Camera-type eye (tissue), 1 donor: Measurements from ENCODE around the gene RIF1. TPM values are rescaled to one million over a fixed set of nuclear protein-coding genes. Genes with fewer than 3 reads are reported as not detected.

Source experiments
- total RNA-seq: library from RNA; depleted of rRNA; stranded (reverse); fragments of >200 nt; gene quantifications from one replicate; pipeline ENCODE4 v1.2.3, GENCODE V29; 2014

Gene RIF1, protein sequence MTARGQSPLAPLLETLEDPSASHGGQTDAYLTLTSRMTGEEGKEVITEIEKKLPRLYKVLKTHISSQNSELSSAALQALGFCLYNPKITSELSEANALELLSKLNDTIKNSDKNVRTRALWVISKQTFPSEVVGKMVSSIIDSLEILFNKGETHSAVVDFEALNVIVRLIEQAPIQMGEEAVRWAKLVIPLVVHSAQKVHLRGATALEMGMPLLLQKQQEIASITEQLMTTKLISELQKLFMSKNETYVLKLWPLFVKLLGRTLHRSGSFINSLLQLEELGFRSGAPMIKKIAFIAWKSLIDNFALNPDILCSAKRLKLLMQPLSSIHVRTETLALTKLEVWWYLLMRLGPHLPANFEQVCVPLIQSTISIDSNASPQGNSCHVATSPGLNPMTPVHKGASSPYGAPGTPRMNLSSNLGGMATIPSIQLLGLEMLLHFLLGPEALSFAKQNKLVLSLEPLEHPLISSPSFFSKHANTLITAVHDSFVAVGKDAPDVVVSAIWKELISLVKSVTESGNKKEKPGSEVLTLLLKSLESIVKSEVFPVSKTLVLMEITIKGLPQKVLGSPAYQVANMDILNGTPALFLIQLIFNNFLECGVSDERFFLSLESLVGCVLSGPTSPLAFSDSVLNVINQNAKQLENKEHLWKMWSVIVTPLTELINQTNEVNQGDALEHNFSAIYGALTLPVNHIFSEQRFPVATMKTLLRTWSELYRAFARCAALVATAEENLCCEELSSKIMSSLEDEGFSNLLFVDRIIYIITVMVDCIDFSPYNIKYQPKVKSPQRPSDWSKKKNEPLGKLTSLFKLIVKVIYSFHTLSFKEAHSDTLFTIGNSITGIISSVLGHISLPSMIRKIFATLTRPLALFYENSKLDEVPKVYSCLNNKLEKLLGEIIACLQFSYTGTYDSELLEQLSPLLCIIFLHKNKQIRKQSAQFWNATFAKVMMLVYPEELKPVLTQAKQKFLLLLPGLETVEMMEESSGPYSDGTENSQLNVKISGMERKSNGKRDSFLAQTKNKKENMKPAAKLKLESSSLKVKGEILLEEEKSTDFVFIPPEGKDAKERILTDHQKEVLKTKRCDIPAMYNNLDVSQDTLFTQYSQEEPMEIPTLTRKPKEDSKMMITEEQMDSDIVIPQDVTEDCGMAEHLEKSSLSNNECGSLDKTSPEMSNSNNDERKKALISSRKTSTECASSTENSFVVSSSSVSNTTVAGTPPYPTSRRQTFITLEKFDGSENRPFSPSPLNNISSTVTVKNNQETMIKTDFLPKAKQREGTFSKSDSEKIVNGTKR (N-terminal part only)
- total RNA-seq = 98.9 TPM

DNA sequence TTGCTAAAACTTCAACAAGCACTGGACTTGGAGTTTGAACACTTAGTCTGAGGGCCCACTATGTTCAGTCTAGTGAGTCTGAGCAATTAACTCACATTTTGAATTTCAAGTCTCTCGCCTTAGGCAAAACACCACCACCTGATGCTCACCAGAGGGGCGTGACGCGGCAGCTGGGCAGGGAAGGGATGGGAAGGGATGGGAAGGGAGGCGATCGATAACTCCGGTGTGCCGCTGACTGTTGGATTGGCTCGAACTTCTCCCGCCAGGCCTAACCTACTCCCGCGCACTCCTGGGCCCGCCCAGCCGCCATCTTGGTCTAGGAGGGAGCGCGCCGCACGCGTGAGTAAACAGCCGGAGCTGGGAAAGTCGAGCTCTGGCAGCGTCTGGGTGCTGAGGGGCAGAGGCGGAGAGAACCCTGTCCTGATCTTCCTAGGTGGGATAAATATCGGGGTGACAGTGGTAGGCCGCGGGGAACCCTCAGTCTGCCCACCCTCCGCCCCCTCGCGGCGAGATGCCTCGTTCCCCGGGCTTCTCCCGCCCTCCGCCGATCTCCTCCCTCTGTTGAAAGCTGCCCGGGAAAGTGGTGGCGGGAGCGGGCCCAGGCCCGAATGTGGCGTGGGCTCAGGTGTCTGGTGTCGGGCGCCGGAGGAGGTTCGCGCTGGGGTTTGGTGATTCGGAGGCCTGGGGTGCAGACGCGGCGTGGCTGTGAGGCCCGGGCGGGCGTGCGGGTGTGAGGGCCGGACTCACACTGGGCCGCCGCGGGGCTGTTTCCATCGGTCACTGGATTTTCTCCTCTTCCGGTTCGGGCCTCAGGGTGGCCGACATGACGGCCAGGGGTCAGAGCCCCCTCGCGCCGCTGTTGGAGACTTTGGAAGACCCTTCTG is at the start of gene RIF1:
RIF1 (plus strand) TSS at position 302 of the 884 bp plus-strand sequence; CDS start at position 824, 522 bp downstream.

Other genes with a start within 250 kb of the RIF1 start
- 12.1 TPM for gene RBM43, start 148.0 kb upstream of the RIF1 start, total RNA-seq
- 6.4 TPM for gene NMI, start 120.2 kb upstream of the RIF1 start, total RNA-seq
- gene TNFAIP6, start 52.3 kb upstream of the RIF1 start, total RNA-seq = 7.2 TPM